Loucy (cell line): ENCODE measurements around the gene HOXD1.
A peak's percentile ranks its signal among the peaks of the same experiment; 100 is the strongest.

ENCODE experiments used
- H2AFZ ChIP-seq: fragments of 200-600 bp; sonication (generic); 2 replicates; pipeline ENCODE4 v1.6.0; 2016; ENCODE audit warnings: antibody characterized with exemption, mild to moderate bottlenecking, low read length, moderate library complexity
- H3F3A ChIP-seq: fragments of 200-600 bp; 2 replicates; pipeline ENCODE4 v1.6.0; 2016; ENCODE audit warnings: antibody characterized with exemption, low read depth, mild to moderate bottlenecking
- H3K27me3 ChIP-seq: fragments of 200-600 bp; sonication (generic); 2 replicates; pipeline ENCODE4 v1.6.1; 2014; ENCODE audit warnings: low read length, mild to moderate bottlenecking; ENCODE audit not compliant: insufficient read depth, poor library complexity, severe bottlenecking
- H3K36me3 ChIP-seq: fragments of 200-600 bp; sonication (generic); 2 replicates; pipeline ENCODE4 v1.6.1; 2016; ENCODE audit warnings: low read length; ENCODE audit not compliant: insufficient read depth
- H3K4me1 ChIP-seq: fragments of 200-600 bp; sonication (generic); 2 replicates; pipeline ENCODE4 v1.5.1; 2014; ENCODE audit warnings: low read length, mild to moderate bottlenecking; ENCODE audit not compliant: insufficient read depth, poor library complexity, severe bottlenecking
- H3K4me2 ChIP-seq: fragments of 200-600 bp; sonication (generic); 2 replicates; pipeline ENCODE4 v1.6.0; 2014; ENCODE audit warnings: antibody characterized with exemption, low read length, low read depth, mild to moderate bottlenecking; ENCODE audit not compliant: poor library complexity, severe bottlenecking
- H3K4me3 ChIP-seq: fragments of 200-600 bp; sonication (generic); 2 replicates; pipeline ENCODE4 v1.5.1; 2014; ENCODE audit warnings: low read length, mild to moderate bottlenecking, mixed read lengths; ENCODE audit not compliant: poor library complexity, severe bottlenecking
- H3K79me2 ChIP-seq: fragments of 200-600 bp; sonication (generic); 2 replicates; pipeline ENCODE4 v1.6.1; 2014; ENCODE audit warnings: low read length; ENCODE audit not compliant: insufficient read depth
- H3K9ac ChIP-seq: fragments of 200-600 bp; sonication (generic); 2 replicates; pipeline ENCODE4 v1.6.0; 2014; ENCODE audit warnings: mild to moderate bottlenecking, low read depth, low read length, moderate library complexity; ENCODE audit not compliant: poor library complexity, severe bottlenecking
- H3K9me2 ChIP-seq: fragments of 200-600 bp; sonication (generic); replicated peaks from 2 replicates; pipeline ENCODE4 v1.6.1; 2016; ENCODE audit warnings: low read depth, low read length, mixed read lengths
- H3K9me3 ChIP-seq: fragments of 200-600 bp; sonication (generic); 2 replicates; pipeline ENCODE4 v1.6.1; 2014; ENCODE audit warnings: mild to moderate bottlenecking, antibody characterized with exemption, low read length, low read depth; ENCODE audit not compliant: insufficient read depth
- H4K20me1 ChIP-seq: fragments of 200-600 bp; sonication (generic); 2 replicates; pipeline ENCODE4 v1.6.0; 2014; ENCODE audit warnings: antibody characterized with exemption, low read length, mild to moderate bottlenecking; ENCODE audit not compliant: insufficient read depth, poor library complexity, severe bottlenecking
- CTCF ChIP-seq: fragments of 200-600 bp; sonication (generic); conservative IDR thresholded peaks from 2 replicates; pipeline ENCODE4 v1.5.1; 2014; ENCODE audit warnings: mild to moderate bottlenecking, antibody characterized with exemption, low read length
- EZH2phosphoT487 ChIP-seq: fragments of 200-600 bp; IDR thresholded peaks from 2 replicates; pipeline ENCODE4 v1.6.1; 2018; ENCODE audit warnings: antibody characterized with exemption, mild to moderate bottlenecking, moderate library complexity, borderline replicate concordance

HOXD1 gene

DNA sequence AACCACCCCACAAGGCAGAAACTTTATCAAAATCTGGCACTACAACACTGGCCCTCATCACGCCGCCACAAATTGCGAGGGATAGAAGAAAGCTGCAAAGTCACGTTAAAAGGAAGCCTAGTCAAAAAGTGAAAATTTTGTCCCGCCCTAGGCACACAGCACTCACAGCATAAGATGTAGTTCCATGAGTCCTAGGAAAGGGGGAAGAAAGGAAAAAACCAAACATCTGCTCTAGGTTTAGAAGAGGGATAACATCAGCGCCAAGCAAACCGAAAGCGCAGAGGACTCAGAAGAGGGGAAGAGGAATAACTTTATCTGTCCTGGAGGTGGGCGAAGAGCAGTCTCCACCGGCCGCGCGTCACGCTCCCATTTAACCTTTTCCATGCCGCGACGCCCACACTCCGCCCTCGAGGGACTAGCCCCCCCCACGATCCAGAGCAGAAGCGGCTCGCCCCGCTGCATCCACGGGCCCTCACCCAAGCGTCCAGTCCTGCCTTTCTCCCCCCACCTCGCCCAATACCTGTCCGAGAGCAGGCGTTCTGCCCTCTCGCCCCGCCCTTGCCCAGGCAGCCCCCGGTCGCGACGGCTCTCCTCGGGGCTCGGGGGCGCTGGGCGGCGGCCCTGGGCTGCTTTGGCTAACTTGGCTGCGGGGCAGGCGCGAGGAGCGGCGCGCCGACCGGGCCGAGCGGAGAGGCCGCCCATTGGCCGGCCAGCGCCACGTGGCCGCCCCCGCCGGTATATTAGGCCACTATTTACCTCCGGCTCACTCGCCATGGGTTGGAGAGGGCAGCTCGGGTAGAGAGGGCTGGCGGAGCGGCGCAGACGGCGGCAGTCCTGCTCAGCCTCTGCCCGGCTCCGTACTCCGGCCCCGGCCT, at the start of gene HOXD1:
TSS of gene HOXD1 (plus strand) at position 770 of the 875 bp plus-strand sequence. CDS start 134 bp downstream, outside the sequence.
- Histone ChIP-seq H3K9me2 (no peaks in the 10 kb centered on the region), H3K4me1 (peaks cover 3% of the 10 kb centered on the region), H3K79me2 (no peaks in the 10 kb centered on the region), H4K20me1 (no peaks in the 10 kb centered on the region), H2AFZ (peak within 1 kb of the TSS; percentile 47; the same call in 1 of the 2 replicates), H3F3A (no peaks in the 10 kb centered on the region), H3K9me3 (no peaks in the 10 kb centered on the region), H3K4me3 (no peak within 1 kb of the TSS), H3K9ac (no peak within 1 kb of the TSS), H3K27me3 (no peaks in the 10 kb centered on the region), H3K36me3 (no peaks in the 10 kb centered on the region), H3K4me2 (peak within 1 kb of the TSS; percentile 12)
- no peak for TF ChIP-seq CTCF
- no peak for TF ChIP-seq EZH2phosphoT487

- H3K9ac ChIP-seq = no peak overlapping the region
- H3K36me3 ChIP-seq = no peaks in the 10 kb centered on the region
- H3K4me1 ChIP-seq = peaks cover 12% of the 10 kb centered on the region
- no peaks in the 10 kb centered on the region for H3K27me3 ChIP-seq
- H3K4me2 ChIP-seq = no peak overlapping the region
- no peaks in the 10 kb centered on the region for H3F3A ChIP-seq
- no peaks in the 10 kb centered on the region for H4K20me1 ChIP-seq
- no peaks in the 10 kb centered on the region for H3K9me3 ChIP-seq
- no peak overlapping the region for H3K4me3 ChIP-seq
- H3K9me2 ChIP-seq = no peaks in the 10 kb centered on the region
- H3K79me2 ChIP-seq = no peaks in the 10 kb centered on the region
- H2AFZ ChIP-seq = no peak overlapping the region
- TF ChIP-seq EZH2phosphoT487 = no peak
- TF ChIP-seq CTCF = no peak
Observed at GRCh38 chr2:176138923-176139660, 49.4 kb upstream of the HOXD1 start.

DNA sequence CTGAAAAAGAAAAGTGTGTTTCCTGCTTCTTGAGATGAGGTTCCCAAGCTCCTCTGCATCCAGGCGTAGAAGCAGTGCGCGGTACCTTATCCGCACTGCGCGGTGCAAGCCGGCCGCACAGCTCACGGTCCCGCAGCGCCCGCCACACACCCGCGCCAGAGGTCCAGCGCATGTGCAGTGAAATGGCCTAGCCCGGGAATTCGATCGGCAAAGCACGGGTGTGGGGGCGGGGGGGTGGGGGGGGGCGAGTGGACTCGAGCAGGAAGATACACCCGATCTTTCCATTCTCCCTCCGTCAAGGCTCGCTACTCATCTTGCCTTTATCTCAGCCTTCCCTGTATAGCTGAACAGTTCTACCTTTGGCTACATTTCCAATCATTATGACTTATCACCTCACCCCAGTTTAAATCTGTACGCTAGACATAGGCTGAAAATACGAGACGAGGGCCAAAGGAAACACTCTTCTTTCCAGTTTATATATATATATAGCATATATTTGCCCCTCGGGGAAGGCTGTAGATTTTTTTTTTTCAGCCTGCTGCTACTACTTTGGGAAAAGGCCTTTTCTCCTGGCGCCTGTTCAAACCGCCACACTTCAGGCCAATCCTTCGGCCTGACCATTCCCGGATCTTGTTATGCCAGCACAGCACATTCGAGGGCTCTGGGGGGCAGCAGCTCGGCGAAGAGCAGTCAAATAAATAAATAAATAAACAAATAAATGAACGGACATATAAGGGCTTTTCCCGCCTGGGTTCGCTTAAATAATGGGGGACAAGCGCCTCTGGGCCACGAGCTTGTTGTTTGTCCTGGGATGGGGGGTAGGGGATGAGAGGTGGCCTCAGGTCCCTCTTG, 48.6 kb upstream of the HOXD1 start:
- no peaks in the 10 kb centered on the region for H3K79me2 ChIP-seq
- no peaks in the 10 kb centered on the region for H3K9me2 ChIP-seq
- H3K9ac ChIP-seq = peak overlapping the region; percentile 67
- H3K4me2 ChIP-seq = peak overlapping the region; percentile 81
- peak overlapping the region; percentile 76 for H3K4me3 ChIP-seq
- TF ChIP-seq CTCF (no peak), EZH2phosphoT487 (no peak)
- H4K20me1 ChIP-seq = no peaks in the 10 kb centered on the region
- H3K36me3 ChIP-seq = no peaks in the 10 kb centered on the region
- H3K27me3 ChIP-seq = no peaks in the 10 kb centered on the region
- H3K4me1 ChIP-seq = peaks cover 12% of the 10 kb centered on the region
- H3F3A ChIP-seq = no peaks in the 10 kb centered on the region
- H3K9me3 ChIP-seq = no peaks in the 10 kb centered on the region
- H2AFZ ChIP-seq = peak overlapping the region; percentile 96
